Uterus (tissue), 2 donors: ENCODE measurements around the gene IL31.

Experiments used
- POLR2A ChIP-seq, 2 donors: fragments of 450-650 bp; IDR thresholded peaks; one replicate each; pipeline ENCODE4 v1.6.1; 2016; ENCODE audit warnings: antibody characterized with exemption in 2 of 2, mild to moderate bottlenecking in 1 of 2, moderate library complexity in 1 of 2
- TF ChIP-seq, protein P1 (sequence below), 4 experiments: fragments of 200-600 bp in 2 of 4; fragments of 450-650 bp in 2 of 4; sonication (generic) in 2 of 4; IDR thresholded peaks; one replicate each; pipeline ENCODE4 v1.5.1; 2016 to 2019; ENCODE audit warnings: antibody characterized with exemption in 4 of 4, mild to moderate bottlenecking in 2 of 4, moderate library complexity in 1 of 4

DNA sequence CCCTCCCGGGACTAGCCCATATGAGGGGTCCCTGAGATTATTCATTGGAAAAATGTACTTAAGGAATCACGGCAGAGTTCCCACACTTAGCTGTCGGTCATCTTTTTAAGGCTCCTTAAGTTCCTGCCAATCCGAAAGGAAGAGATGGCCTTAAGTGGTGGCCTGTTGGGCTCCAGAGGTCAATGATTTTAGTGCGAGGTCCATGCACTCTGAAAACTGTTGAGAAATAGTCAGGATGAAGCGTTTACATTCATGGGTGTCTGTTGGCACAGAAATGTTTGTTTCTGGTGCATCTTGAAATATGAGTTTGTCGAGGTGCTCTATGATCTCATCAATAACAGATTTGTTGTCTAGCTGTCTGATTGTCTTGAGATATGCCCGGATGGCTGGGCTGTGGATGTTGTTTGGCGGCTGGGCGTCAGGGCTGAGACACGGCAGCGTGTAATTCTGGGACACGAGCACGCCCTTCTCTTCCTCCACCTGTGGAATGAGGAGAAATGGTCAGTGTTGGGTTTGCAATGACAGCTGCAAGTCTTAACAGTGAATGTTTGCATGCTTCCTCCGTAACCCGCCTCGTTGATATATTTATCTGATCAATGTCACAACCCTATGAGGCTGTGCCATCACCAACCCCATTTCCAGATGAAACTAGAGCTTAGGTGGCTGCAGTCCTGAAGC lies 1.6 kb downstream of the IL31 start:
- TF ChIP-seq POLR2A (IDR thresholded peaks at IDR 0.05), result no peak
- TF ChIP-seq, protein P1, sequence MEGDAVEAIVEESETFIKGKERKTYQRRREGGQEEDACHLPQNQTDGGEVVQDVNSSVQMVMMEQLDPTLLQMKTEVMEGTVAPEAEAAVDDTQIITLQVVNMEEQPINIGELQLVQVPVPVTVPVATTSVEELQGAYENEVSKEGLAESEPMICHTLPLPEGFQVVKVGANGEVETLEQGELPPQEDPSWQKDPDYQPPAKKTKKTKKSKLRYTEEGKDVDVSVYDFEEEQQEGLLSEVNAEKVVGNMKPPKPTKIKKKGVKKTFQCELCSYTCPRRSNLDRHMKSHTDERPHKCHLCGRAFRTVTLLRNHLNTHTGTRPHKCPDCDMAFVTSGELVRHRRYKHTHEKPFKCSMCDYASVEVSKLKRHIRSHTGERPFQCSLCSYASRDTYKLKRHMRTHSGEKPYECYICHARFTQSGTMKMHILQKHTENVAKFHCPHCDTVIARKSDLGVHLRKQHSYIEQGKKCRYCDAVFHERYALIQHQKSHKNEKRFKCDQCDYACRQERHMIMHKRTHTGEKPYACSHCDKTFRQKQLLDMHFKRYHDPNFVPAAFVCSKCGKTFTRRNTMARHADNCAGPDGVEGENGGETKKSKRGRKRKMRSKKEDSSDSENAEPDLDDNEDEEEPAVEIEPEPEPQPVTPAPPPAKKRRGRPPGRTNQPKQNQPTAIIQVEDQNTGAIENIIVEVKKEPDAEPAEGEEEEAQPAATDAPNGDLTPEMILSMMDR (IDR thresholded peaks at IDR 0.05), result no peak
